IPS-NIHi7 (cell line): ENCODE measurements around the gene PTPRG.
"Not testable (repeated sequence)": the region's sequence is repeated elsewhere in the genome, so short reads cannot be mapped to it uniquely, and the experiment has no call there.

Experiments used
- DNase-seq: peaks from one replicate; pipeline ENCODE4 v3.0.0; 2012; ENCODE audit warnings: mixed read lengths; ENCODE audit errors: extremely low spot score

Gene PTPRG

GRCh38 chr3:62007036-62007435, 445.7 kb downstream of the PTPRG start:
- no peak for DNase-seq

- DNase-seq = no peak
These were observed 449.6 kb downstream of the PTPRG start for GRCh38 chr3:62010989-62011388.

- no peak for DNase-seq
These were observed 450.3 kb downstream of the PTPRG start for GRCh38 chr3:62011666-62012065.

- no peak for DNase-seq
These were observed 452.6 kb downstream of the PTPRG start for GRCh38 chr3:62013951-62014350.

- DNase-seq = peak; percentile 24
These were observed 453.7 kb downstream of the PTPRG start for GRCh38 chr3:62015111-62015510.

- no peak for DNase-seq
These were observed 458.5 kb downstream of the PTPRG start for GRCh38 chr3:62019906-62020305.

- no peak for DNase-seq
These were observed 459.3 kb downstream of the PTPRG start for GRCh38 chr3:62020706-62021105.

GRCh38 chr3:62022312-62022711, 460.9 kb downstream of the PTPRG start:
- no peak for DNase-seq

GRCh38 chr3:62024882-62025281, 463.5 kb downstream of the PTPRG start:
- DNase-seq = no peak

GRCh38 chr3:62025913-62026312, 464.5 kb downstream of the PTPRG start:
- no peak for DNase-seq

GRCh38 chr3:62027241-62027640, 465.9 kb downstream of the PTPRG start:
- DNase-seq = no peak

- no peak for DNase-seq
These were observed 466.4 kb downstream of the PTPRG start for GRCh38 chr3:62027796-62028195.

- DNase-seq = no peak
These were observed 466.9 kb downstream of the PTPRG start for GRCh38 chr3:62028236-62028635.

- DNase-seq = no peak
These were observed 471.4 kb downstream of the PTPRG start for GRCh38 chr3:62032738-62033137.

- DNase-seq = no peak
These were observed 474.2 kb downstream of the PTPRG start for GRCh38 chr3:62035402-62036057.

- DNase-seq = no peak
These were observed 475.4 kb downstream of the PTPRG start for GRCh38 chr3:62036726-62037125.

GRCh38 chr3:62038798-62039197, 477.4 kb downstream of the PTPRG start:
- DNase-seq = not testable (repeated sequence)

- no peak for DNase-seq
These were observed 478.2 kb downstream of the PTPRG start for GRCh38 chr3:62039586-62039985.

GRCh38 chr3:62041681-62042080, 480.3 kb downstream of the PTPRG start:
- DNase-seq = no peak

GRCh38 chr3:62044874-62045411, 483.6 kb downstream of the PTPRG start:
- DNase-seq = no peak

- no peak for DNase-seq
These were observed 485.0 kb downstream of the PTPRG start for GRCh38 chr3:62046326-62046725.

GRCh38 chr3:62048577-62048976, 487.2 kb downstream of the PTPRG start:
- DNase-seq = no peak

- DNase-seq = no peak
These were observed 487.7 kb downstream of the PTPRG start for GRCh38 chr3:62049033-62049432.

GRCh38 chr3:62051506-62051905, 490.1 kb downstream of the PTPRG start:
- peak; percentile 21 for DNase-seq
